A204.1 (cell line): ENCODE results near the gene UBQLN1.
"Not testable (repeated sequence)": the region's sequence is repeated elsewhere in the genome, so short reads cannot be mapped to it uniquely, and the experiment has no call there.

ENCODE experiments used
- FAIRE-seq: peaks from 2 replicates; lab custom pipeline; 2012; peaks lifted over from hg19 to GRCh38; lab: Jason Lieb, UNC

Gene UBQLN1

GRCh38 chr9:83630938-83631457 is 76.8 kb downstream of the UBQLN1 start:
- FAIRE-seq, result no peak

- FAIRE-seq, result no peak
These were observed 78.2 kb downstream of the UBQLN1 start for GRCh38 chr9:83629433-83630104.

GRCh38 chr9:83628540-83628939 is 79.2 kb downstream of the UBQLN1 start:
- no peak for FAIRE-seq

- no peak for FAIRE-seq
These were observed 82.6 kb downstream of the UBQLN1 start for GRCh38 chr9:83625178-83625577.

GRCh38 chr9:83623679-83624076 is 84.1 kb downstream of the UBQLN1 start:
- no peak for FAIRE-seq

- FAIRE-seq, result no peak
These were observed 84.6 kb downstream of the UBQLN1 start, which contains the start of gene IDNK for GRCh38 chr9:83622939-83623678. Gene IDNK, plus strand, starts transcription at chr9:83623143. Its CDS starts 29 bp downstream, at chr9:83623172.

- no peak for FAIRE-seq
These were observed 85.3 kb downstream of the UBQLN1 start for GRCh38 chr9:83622433-83622938.

- FAIRE-seq, result no peak
These were observed 86.7 kb downstream of the UBQLN1 start for GRCh38 chr9:83620841-83621636.

- no peak for FAIRE-seq
These were observed 90.5 kb downstream of the UBQLN1 start for GRCh38 chr9:83617299-83617698.

- FAIRE-seq, result not testable (repeated sequence)
These were observed 94.5 kb downstream of the UBQLN1 start for GRCh38 chr9:83613298-83613697.
